ENCODE data around the gene SBNO1.

- TF ChIP-seq CTCF (IDR thresholded peaks at IDR 0.05; ENCODE audit: insufficient read depth, low read depth, low read length) (no peak), EZH2 (IDR thresholded peaks at IDR 0.05; ENCODE audit: insufficient read depth, low read length) (no peak)
Measured at GRCh38 chr12:123267991-123268843, 96.4 kb downstream of the SBNO1 start.

All from astrocyte (in vitro differentiated cells and primary cell).